Esophagus squamous epithelium (tissue), 4 donors: ENCODE data around the gene PRRX2.

Source experiments
- POLR2A ChIP-seq, 4 donors: fragments of 450-650 bp; IDR thresholded peaks; one replicate each; pipeline ENCODE4 v1.6.1; 2017; ENCODE audit warnings: antibody characterized with exemption in 4 of 4, mild to moderate bottlenecking in 4 of 4, moderate library complexity in 3 of 4
- TF ChIP-seq, protein P1 (sequence below), 6 experiments: fragments of 450-650 bp in 4 of 6; fragments of 200-600 bp in 2 of 6; sonication (generic) in 2 of 6; IDR thresholded peaks; one replicate each; pipeline ENCODE4 v1.5.1; 2016 to 2019; ENCODE audit warnings: antibody characterized with exemption in 6 of 6, mild to moderate bottlenecking in 4 of 6, moderate library complexity in 4 of 6

DNA sequence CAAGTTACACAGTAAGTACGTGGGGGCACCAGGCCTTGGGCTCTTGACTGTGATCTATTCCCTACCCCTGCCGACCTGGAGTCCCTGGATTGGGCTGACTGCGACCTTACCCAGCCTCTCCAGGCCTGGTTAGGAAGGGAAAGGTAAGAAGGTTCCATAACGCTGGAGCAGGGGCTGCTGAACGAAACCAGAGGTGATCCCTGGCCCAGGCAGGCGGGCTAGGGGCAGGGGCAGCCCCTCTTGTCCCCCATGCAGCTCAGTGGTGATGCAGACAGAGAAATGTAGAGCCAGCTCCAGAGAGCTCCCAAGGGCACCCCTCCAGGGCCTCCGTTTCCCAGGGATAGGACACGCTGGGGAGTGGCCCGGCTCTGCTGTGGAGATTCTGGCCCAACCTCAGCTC, 14.1 kb downstream of the PRRX2 start:
- TF ChIP-seq, protein P1, sequence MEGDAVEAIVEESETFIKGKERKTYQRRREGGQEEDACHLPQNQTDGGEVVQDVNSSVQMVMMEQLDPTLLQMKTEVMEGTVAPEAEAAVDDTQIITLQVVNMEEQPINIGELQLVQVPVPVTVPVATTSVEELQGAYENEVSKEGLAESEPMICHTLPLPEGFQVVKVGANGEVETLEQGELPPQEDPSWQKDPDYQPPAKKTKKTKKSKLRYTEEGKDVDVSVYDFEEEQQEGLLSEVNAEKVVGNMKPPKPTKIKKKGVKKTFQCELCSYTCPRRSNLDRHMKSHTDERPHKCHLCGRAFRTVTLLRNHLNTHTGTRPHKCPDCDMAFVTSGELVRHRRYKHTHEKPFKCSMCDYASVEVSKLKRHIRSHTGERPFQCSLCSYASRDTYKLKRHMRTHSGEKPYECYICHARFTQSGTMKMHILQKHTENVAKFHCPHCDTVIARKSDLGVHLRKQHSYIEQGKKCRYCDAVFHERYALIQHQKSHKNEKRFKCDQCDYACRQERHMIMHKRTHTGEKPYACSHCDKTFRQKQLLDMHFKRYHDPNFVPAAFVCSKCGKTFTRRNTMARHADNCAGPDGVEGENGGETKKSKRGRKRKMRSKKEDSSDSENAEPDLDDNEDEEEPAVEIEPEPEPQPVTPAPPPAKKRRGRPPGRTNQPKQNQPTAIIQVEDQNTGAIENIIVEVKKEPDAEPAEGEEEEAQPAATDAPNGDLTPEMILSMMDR (IDR thresholded peaks at IDR 0.05): no peak
- TF ChIP-seq POLR2A (IDR thresholded peaks at IDR 0.05): no peak
